Measurements from ENCODE around the gene KCNRG. TPM values are rescaled to one million over a fixed set of nuclear protein-coding genes. Genes with fewer than 3 reads are reported as not detected.

Gene KCNRG
- total RNA-seq, 4 donors from 2014 or later: 1.1 to 3.1 (median 1.9) TPM

DNA sequence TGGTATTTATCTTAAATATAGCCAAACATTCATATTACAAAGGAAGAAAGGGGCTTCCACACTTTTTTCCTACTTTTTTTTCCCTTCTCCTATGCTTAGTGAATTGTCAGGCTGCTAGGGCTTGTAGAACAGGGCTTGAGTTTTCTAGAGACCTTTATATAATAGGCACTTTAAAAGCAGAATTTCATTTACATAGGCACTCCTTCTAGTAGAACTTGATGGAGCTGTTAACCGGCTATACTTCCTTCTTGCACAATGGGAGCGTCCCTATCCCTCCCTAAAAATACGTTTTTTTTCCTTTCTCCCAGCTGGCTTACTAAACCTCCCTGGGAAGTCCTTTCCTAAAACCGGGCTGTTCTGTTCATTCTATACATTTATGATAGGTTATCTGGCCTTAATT is 17.3 kb upstream of the KCNRG start:
- TF ChIP-seq, protein P1, sequence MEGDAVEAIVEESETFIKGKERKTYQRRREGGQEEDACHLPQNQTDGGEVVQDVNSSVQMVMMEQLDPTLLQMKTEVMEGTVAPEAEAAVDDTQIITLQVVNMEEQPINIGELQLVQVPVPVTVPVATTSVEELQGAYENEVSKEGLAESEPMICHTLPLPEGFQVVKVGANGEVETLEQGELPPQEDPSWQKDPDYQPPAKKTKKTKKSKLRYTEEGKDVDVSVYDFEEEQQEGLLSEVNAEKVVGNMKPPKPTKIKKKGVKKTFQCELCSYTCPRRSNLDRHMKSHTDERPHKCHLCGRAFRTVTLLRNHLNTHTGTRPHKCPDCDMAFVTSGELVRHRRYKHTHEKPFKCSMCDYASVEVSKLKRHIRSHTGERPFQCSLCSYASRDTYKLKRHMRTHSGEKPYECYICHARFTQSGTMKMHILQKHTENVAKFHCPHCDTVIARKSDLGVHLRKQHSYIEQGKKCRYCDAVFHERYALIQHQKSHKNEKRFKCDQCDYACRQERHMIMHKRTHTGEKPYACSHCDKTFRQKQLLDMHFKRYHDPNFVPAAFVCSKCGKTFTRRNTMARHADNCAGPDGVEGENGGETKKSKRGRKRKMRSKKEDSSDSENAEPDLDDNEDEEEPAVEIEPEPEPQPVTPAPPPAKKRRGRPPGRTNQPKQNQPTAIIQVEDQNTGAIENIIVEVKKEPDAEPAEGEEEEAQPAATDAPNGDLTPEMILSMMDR (IDR thresholded peaks at IDR 0.05; ENCODE audit: low read depth): no peak

DNA sequence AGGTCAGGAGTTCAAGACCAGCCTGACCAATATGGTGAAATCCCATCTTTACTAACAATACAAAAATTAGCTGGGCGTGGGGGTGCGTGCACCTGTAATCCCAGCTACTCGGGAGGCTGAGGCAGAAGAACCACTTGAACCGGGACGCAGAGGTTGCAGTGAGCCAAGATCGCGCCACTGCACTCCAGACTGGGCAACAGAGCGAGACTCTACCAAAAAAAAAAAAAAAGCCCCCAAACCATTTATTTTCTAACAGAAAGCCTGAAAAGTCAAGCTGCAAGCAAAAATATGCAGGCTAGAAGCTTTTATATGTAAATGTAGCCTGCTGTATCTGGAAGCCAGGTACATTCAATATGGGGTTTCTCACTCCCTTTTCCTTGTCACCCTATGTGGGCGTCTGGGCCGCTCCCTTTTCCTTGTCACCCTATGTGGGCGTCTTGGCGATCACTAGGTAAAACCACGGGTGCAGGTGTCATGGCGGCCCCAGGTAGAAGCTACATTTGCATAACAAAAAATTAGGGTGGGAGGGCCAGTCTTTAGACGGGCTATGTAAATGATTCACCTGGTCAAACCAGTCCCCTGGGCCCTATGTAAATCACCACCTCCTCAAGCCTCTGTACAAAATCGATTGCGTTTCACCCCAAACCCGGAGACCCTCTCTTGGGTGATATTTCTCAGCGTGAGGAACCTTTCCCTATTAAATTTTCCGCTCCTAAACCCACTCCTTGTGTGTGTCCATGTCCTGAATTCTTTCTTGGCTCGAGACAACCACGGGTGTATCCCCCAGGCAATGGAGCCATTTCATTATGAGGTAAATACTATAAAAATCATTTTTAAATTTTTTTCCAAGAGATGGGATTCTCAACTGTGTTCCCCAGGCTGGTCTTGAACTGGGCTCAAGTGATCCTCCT is 16.3 kb upstream of the KCNRG start:
- TF ChIP-seq, protein P1 (IDR thresholded peaks at IDR 0.05; ENCODE audit: low read depth): no peak

DNA sequence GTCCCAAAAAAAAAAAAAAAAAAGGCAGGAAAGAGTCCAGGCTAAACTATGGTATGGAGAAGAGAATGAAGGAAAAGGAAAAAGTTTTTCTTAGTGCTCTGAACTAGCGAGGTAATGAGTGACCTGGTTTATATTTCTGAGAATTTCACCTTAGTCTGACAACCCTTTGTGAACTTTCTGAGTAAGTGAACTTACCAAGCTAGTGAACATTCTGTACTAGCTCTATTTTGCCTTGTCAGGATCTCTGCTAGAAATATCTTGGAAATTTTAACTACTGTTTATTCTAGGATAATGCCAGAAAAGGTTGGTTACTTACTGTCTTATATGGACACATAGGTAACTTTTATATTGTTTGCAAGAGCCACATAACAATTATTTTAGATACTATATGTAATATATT is 14.0 kb upstream of the KCNRG start:
- TF ChIP-seq, protein P1 (IDR thresholded peaks at IDR 0.05; ENCODE audit: low read depth): no peak

DNA sequence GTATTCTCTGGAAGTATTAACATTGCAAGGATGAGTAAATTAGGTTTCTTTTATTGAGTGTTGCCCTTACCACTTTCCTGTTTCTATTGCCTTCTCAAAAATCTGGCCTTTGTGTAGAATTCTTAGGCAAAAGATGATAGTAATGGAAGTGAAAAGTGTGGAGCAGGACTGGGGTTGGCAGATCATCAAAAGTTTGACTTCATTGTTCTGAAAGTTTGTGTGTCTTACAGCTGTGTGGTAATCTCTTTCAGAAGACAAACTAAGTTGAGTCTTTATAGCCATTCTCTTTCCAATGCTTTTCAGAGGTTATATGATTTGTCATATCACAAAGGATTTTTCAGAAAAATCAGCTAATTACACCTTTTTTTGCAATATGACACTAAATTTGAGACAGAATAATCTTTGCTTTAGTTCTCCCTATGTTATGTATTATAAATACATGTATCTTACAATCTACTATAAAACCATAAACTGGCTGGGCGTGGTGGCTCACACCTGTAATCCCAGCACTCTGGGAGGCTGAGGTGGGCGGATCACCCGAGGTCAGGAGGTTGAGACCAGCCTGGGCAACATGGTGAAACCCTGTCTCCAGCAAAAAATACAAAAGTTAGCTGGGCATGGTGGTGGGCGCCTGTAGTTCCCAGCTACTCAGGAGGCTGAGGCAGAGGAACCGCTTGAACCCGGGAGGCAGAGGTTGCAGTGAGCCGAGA is 8.7 kb upstream of the KCNRG start:
- TF ChIP-seq, protein P1 (IDR thresholded peaks at IDR 0.05; ENCODE audit: low read depth): no peak

DNA sequence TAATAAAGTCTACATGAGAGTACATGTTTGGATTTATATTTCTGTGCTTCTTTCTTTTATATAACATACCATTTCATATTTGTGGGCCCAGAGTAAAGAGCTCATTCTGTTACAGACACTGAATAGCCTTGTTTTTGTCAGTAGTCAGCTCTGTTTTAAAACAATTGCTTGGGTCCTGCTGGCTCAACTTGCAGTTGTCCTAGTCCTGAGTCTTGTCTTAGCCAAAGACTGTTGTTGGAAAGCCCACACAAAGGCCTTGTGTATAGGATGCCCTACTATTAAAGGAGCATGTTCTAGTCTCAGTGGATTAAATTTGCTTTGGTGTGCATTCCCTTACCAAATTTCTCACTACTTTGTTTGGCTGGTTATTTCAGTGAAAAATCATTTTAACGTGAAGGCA is 3.8 kb upstream of the KCNRG start:
- TF ChIP-seq, protein P1 (IDR thresholded peaks at IDR 0.05; ENCODE audit: low read depth): no peak

DNA sequence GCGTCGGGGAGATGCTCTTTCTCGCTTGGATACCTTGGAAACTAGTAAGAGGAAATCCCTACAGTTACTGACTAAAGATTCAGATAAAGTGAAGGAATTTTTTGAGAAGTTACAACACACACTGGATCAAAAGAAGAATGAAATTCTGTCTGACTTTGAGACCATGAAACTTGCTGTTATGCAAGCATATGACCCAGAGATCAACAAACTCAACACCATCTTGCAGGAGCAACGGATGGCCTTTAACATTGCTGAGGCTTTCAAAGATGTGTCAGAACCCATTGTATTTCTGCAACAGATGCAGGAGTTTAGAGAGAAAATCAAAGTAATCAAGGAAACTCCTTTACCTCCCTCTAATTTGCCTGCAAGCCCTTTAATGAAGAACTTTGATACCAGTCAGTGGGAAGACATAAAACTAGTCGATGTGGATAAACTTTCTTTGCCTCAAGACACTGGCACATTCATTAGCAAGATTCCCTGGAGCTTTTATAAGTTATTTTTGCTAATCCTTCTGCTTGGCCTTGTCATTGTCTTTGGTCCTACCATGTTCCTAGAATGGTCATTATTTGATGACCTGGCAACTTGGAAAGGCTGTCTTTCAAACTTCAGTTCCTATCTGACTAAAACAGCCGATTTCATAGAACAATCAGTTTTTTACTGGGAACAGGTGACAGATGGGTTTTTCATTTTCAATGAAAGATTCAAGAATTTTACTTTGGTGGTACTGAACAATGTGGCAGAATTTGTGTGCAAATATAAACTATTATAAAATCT is 2.7 kb upstream of the KCNRG start:
- TF ChIP-seq, protein P1 (IDR thresholded peaks at IDR 0.05; ENCODE audit: low read depth): no peak

Data from subcutaneous adipose tissue (tissue), 4 donors.